Left lobe of liver (tissue), 2 donors: ENCODE results near the gene KCNK4. TPM values are rescaled to one million over a fixed set of nuclear protein-coding genes. Genes with fewer than 3 reads are reported as not detected.
A peak's percentile ranks its signal among the peaks of the same experiment; 100 is the strongest.

Experiments used
- ATAC-seq: fragments of 200-7000 bp; cut with Tn5 transposase; one replicate; pipeline ENCODE4 v1.9.1; 2020; ENCODE audit warnings: mild to moderate bottlenecking, moderate library complexity
- DNase-seq: peaks from one replicate; pipeline ENCODE4 v3.0.0-alpha.2; 2020; ENCODE audit warnings: low spot score
- total RNA-seq: library from RNA; stranded (reverse); gene quantifications from one replicate; pipeline ENCODE4 v1.2.1, GENCODE V29; 2021
- donor health status: DM: no; HTN: no; CAD: no; lungs with moderate emphysema.
- donor health status: DM: no; HTN: yes; CAD: no.

The KCNK4 gene
- total RNA-seq, 1 donor from 2014 or later: not detected

GRCh38 chr11:64267207-64267945 is 23.7 kb upstream of the KCNK4 start:
- no peak for ATAC-seq

GRCh38 chr11:64268025-64268892 is 22.8 kb upstream of the KCNK4 start:
- ATAC-seq: no peak
- peak; percentile 73 for DNase-seq

More at GRCh38 chr11:64267207-64267945, 23.7 kb upstream of the KCNK4 start:
- no peak for DNase-seq

GRCh38 chr11:64268893-64269539 is 22.1 kb upstream of the KCNK4 start:
- peak; percentile 21 for ATAC-seq
- DNase-seq: peak; percentile 73

GRCh38 chr11:64269540-64270220 is 21.4 kb upstream of the KCNK4 start:
- DNase-seq: peak; percentile 99
- ATAC-seq: peak; percentile 77

- ATAC-seq (no peak), DNase-seq (no peak)
These were observed 15.9 kb upstream of the KCNK4 start for GRCh38 chr11:64275031-64275800.

- ATAC-seq (no peak), DNase-seq (no peak)
These were observed 15.3 kb upstream of the KCNK4 start for GRCh38 chr11:64275841-64276240.

GRCh38 chr11:64276653-64277431 is 14.3 kb upstream of the KCNK4 start:
- ATAC-seq (no peak), DNase-seq (no peak)

- ATAC-seq (no peak), DNase-seq (no peak)
These were observed 12.4 kb upstream of the KCNK4 start for GRCh38 chr11:64278576-64279190.

- no peak for ATAC-seq
- no peak for DNase-seq
These were observed 8.9 kb upstream of the KCNK4 start for GRCh38 chr11:64281957-64282770.

GRCh38 chr11:64283092-64283491 is 8.0 kb upstream of the KCNK4 start:
- DNase-seq (no peak), ATAC-seq (no peak)

- ATAC-seq (peak; percentile 86), DNase-seq (peak; percentile 97)
These were observed 6.8 kb upstream of the KCNK4 start, which contains the start of gene BAD for GRCh38 chr11:64284048-64284961. Gene BAD, minus strand, starts transcription at chr11:64284665. Its CDS starts 297 bp downstream, at chr11:64284368.

GRCh38 chr11:64284962-64285884 is 5.9 kb upstream of the KCNK4 start, which contains the start of gene GPR137:
Gene GPR137, plus strand, starts transcription at chr11:64285848. Its CDS starts 677 bp downstream, at chr11:64286525.
- DNase-seq (peak; percentile 90), ATAC-seq (peak; percentile 77)

- peak; percentile 50 for ATAC-seq
- peak; percentile 73 for DNase-seq
These were observed 5.0 kb upstream of the KCNK4 start for GRCh38 chr11:64285885-64286800.

- DNase-seq: no peak
- no peak for ATAC-seq
These were observed 4.3 kb upstream of the KCNK4 start for GRCh38 chr11:64286801-64287159.
